Ramos (cell line): ENCODE measurements around the gene ARHGAP18.

ENCODE experiments used
- in situ Hi-C: fragments of 300-500 bp; cut with MboI; formaldehyde crosslinking; loops from one replicate; pipeline ENCODE4 v1.14.3; 2022; ENCODE audit warnings: low sequenced_read_pairs; ENCODE audit not compliant: unreplicated experiment

ARHGAP18 gene

GRCh38 chr6:129558248-129558647, 151.7 kb downstream of the ARHGAP18 start:
- in situ Hi-C loops, result no loop called here

GRCh38 chr6:129555206-129555832, 154.7 kb downstream of the ARHGAP18 start:
- in situ Hi-C loops, result no loop called here

GRCh38 chr6:129552413-129552812, 157.6 kb downstream of the ARHGAP18 start:
- in situ Hi-C loops, result no loop called here

GRCh38 chr6:129551486-129551885, 158.5 kb downstream of the ARHGAP18 start:
- in situ Hi-C loops, result no loop called here

- in situ Hi-C loops, result no loop called here
Observed at GRCh38 chr6:129546702-129547101, 163.3 kb downstream of the ARHGAP18 start.

GRCh38 chr6:129544892-129545612, 164.9 kb downstream of the ARHGAP18 start:
- in situ Hi-C loops, result no loop called here

- in situ Hi-C loops, result no loop called here
Observed at GRCh38 chr6:129543981-129544380, 166.0 kb downstream of the ARHGAP18 start.

GRCh38 chr6:129542705-129543104, 167.3 kb downstream of the ARHGAP18 start:
- in situ Hi-C loops, result no loop called here

- in situ Hi-C loops, result no loop called here
Observed at GRCh38 chr6:129539032-129539431, 170.9 kb downstream of the ARHGAP18 start.

GRCh38 chr6:129536271-129536670, 173.7 kb downstream of the ARHGAP18 start:
- in situ Hi-C loops, result no loop called here

- in situ Hi-C loops, result no loop called here
Observed at GRCh38 chr6:129534926-129535325, 175.1 kb downstream of the ARHGAP18 start.
